GM21515 (cell line): ENCODE data around the gene LARGE1.
"Not testable (repeated sequence)": the region's sequence is repeated elsewhere in the genome, so short reads cannot be mapped to it uniquely, and the experiment has no call there.

ENCODE experiments used
- ATAC-seq: cut with Tn5 transposase; IDR thresholded peaks from one replicate; pipeline ENCODE4 v1.9.1; 2021; ENCODE audit not compliant: unreplicated experiment

Gene LARGE1

GRCh38 chr22:33573479-33573878, 346.8 kb downstream of the LARGE1 start:
- no peak for ATAC-seq

- ATAC-seq = no peak
These were observed 348.2 kb downstream of the LARGE1 start for GRCh38 chr22:33572086-33572485.

GRCh38 chr22:33570110-33570509, 350.2 kb downstream of the LARGE1 start:
- ATAC-seq = no peak

- ATAC-seq = no peak
These were observed 350.7 kb downstream of the LARGE1 start for GRCh38 chr22:33569559-33569958.

- no peak for ATAC-seq
These were observed 351.3 kb downstream of the LARGE1 start for GRCh38 chr22:33569018-33569417.

- ATAC-seq = not testable (repeated sequence)
These were observed 353.8 kb downstream of the LARGE1 start for GRCh38 chr22:33566495-33566894.

- ATAC-seq = no peak
These were observed 354.7 kb downstream of the LARGE1 start for GRCh38 chr22:33565580-33565995.

- no peak for ATAC-seq
These were observed 355.6 kb downstream of the LARGE1 start for GRCh38 chr22:33564683-33565082.

GRCh38 chr22:33563220-33563964, 356.9 kb downstream of the LARGE1 start:
- ATAC-seq = no peak

GRCh38 chr22:33562501-33562900, 357.8 kb downstream of the LARGE1 start:
- no peak for ATAC-seq

- ATAC-seq = no peak
These were observed 359.0 kb downstream of the LARGE1 start for GRCh38 chr22:33561149-33561807.

- no peak for ATAC-seq
These were observed 362.4 kb downstream of the LARGE1 start for GRCh38 chr22:33557836-33558235.

- ATAC-seq = no peak
These were observed 364.3 kb downstream of the LARGE1 start for GRCh38 chr22:33555814-33556522.

GRCh38 chr22:33553493-33553892, 366.8 kb downstream of the LARGE1 start:
- no peak for ATAC-seq

GRCh38 chr22:33544707-33545106, 375.6 kb downstream of the LARGE1 start:
- no peak for ATAC-seq

- no peak for ATAC-seq
These were observed 377.6 kb downstream of the LARGE1 start for GRCh38 chr22:33542722-33543121.

- ATAC-seq = no peak
These were observed 378.1 kb downstream of the LARGE1 start for GRCh38 chr22:33542153-33542552.

- no peak for ATAC-seq
These were observed 380.1 kb downstream of the LARGE1 start for GRCh38 chr22:33539902-33540751.

GRCh38 chr22:33539202-33539901, 380.9 kb downstream of the LARGE1 start:
- no peak for ATAC-seq

GRCh38 chr22:33538277-33538885, 381.9 kb downstream of the LARGE1 start:
- ATAC-seq = no peak
